ENCODE results near the gene IDH2. TPM values are rescaled to one million over a fixed set of nuclear protein-coding genes. Genes with fewer than 3 reads are reported as not detected.

Gene IDH2
- polyA plus RNA-seq, 1 donor from 2014 or later = 84.7 TPM

GRCh38 chr15:90131848-90132247 is 29.6 kb upstream of the IDH2 start:
- TF ChIP-seq EZH2 (IDR thresholded peaks at IDR 0.05; ENCODE audit: borderline replicate concordance, insufficient read depth, low read length, poor library complexity, severe bottlenecking) (no peak), RAD21 (conservative IDR thresholded peaks at IDR 0.05) (no peak), EP300 (conservative IDR thresholded peaks at IDR 0.05; ENCODE audit: poor library complexity, severe bottlenecking) (no peak), POLR2AphosphoS5 (IDR thresholded peaks at IDR 0.05) (no peak), SMC3 (conservative IDR thresholded peaks at IDR 0.05; ENCODE audit: poor library complexity) (no peak), TAF1 (IDR thresholded peaks at IDR 0.05; ENCODE audit: low read depth) (no peak), REST (IDR thresholded peaks at IDR 0.05; ENCODE audit: borderline replicate concordance) (no peak), MXI1 (conservative IDR thresholded peaks at IDR 0.05; ENCODE audit: poor library complexity, severe bottlenecking) (no peak)
- TF ChIP-seq, protein P1, sequence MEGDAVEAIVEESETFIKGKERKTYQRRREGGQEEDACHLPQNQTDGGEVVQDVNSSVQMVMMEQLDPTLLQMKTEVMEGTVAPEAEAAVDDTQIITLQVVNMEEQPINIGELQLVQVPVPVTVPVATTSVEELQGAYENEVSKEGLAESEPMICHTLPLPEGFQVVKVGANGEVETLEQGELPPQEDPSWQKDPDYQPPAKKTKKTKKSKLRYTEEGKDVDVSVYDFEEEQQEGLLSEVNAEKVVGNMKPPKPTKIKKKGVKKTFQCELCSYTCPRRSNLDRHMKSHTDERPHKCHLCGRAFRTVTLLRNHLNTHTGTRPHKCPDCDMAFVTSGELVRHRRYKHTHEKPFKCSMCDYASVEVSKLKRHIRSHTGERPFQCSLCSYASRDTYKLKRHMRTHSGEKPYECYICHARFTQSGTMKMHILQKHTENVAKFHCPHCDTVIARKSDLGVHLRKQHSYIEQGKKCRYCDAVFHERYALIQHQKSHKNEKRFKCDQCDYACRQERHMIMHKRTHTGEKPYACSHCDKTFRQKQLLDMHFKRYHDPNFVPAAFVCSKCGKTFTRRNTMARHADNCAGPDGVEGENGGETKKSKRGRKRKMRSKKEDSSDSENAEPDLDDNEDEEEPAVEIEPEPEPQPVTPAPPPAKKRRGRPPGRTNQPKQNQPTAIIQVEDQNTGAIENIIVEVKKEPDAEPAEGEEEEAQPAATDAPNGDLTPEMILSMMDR (IDR thresholded peaks at IDR 0.05; ENCODE audit: poor library complexity, severe bottlenecking) = no peak

GRCh38 chr15:90130291-90130690 is 28.0 kb upstream of the IDH2 start:
- Histone ChIP-seq H3K27ac (ENCODE audit: low read length) (no peak overlapping the region), H2AFZ (ENCODE audit: low read depth, low read length) (no peak overlapping the region), H3K79me2 (replicated peaks; ENCODE audit: insufficient read depth, low read length) (no peaks in the 10 kb centered on the region), H3K4me3 (ENCODE audit: low read length) (no peak overlapping the region), H3K4me2 (ENCODE audit: low read length) (no peak overlapping the region), H3K27me3 (ENCODE audit: insufficient read depth, low read depth, low read length) (no peaks in the 10 kb centered on the region), H3K9ac (ENCODE audit: low read length) (no peak overlapping the region), H4K20me1 (ENCODE audit: insufficient read depth) (no peaks in the 10 kb centered on the region), H3K36me3 (ENCODE audit: insufficient read depth, low read length) (no peaks in the 10 kb centered on the region), H3K9me2 (ENCODE audit: insufficient read depth, low read length) (no peaks in the 10 kb centered on the region), H3K9me3 (ENCODE audit: low read length) (no peaks in the 10 kb centered on the region), H3F3A (ENCODE audit: insufficient read depth, low read length, poor library complexity, severe bottlenecking) (no peaks in the 10 kb centered on the region)
- TF ChIP-seq TAF1 (IDR thresholded peaks at IDR 0.05; ENCODE audit: low read depth) = no peak
- TF ChIP-seq MXI1 (conservative IDR thresholded peaks at IDR 0.05; ENCODE audit: poor library complexity, severe bottlenecking) = no peak
- no peak for TF ChIP-seq RAD21 (conservative IDR thresholded peaks at IDR 0.05)
- no peak for TF ChIP-seq EZH2 (IDR thresholded peaks at IDR 0.05; ENCODE audit: borderline replicate concordance, insufficient read depth, low read length, poor library complexity, severe bottlenecking)
- no peak for TF ChIP-seq EP300 (conservative IDR thresholded peaks at IDR 0.05; ENCODE audit: poor library complexity, severe bottlenecking)
- TF ChIP-seq, protein P1 (IDR thresholded peaks at IDR 0.05; ENCODE audit: poor library complexity, severe bottlenecking) = no peak
- TF ChIP-seq SMC3 (conservative IDR thresholded peaks at IDR 0.05; ENCODE audit: poor library complexity) = no peak
- TF ChIP-seq REST (IDR thresholded peaks at IDR 0.05; ENCODE audit: borderline replicate concordance) = no peak
- TF ChIP-seq POLR2AphosphoS5 (IDR thresholded peaks at IDR 0.05) = no peak

More at GRCh38 chr15:90131848-90132247, 29.6 kb upstream of the IDH2 start:
- no peak overlapping the region for H3K4me2 ChIP-seq (ENCODE audit: low read length)
- H4K20me1 ChIP-seq (ENCODE audit: insufficient read depth) = no peaks in the 10 kb centered on the region
- no peak overlapping the region for H3K9ac ChIP-seq (ENCODE audit: low read length)
- no peaks in the 10 kb centered on the region for H3K36me3 ChIP-seq (ENCODE audit: insufficient read depth, low read length)
- no peaks in the 10 kb centered on the region for H3K9me3 ChIP-seq (ENCODE audit: low read length)
- no peaks in the 10 kb centered on the region for H3K79me2 ChIP-seq (replicated peaks; ENCODE audit: insufficient read depth, low read length)
- H2AFZ ChIP-seq (ENCODE audit: low read depth, low read length) = no peak overlapping the region
- no peaks in the 10 kb centered on the region for H3K9me2 ChIP-seq (ENCODE audit: insufficient read depth, low read length)
- H3F3A ChIP-seq (ENCODE audit: insufficient read depth, low read length, poor library complexity, severe bottlenecking) = no peaks in the 10 kb centered on the region
- no peak overlapping the region for H3K4me3 ChIP-seq (ENCODE audit: low read length)
- H3K27ac ChIP-seq (ENCODE audit: low read length) = no peak overlapping the region
- no peaks in the 10 kb centered on the region for H3K27me3 ChIP-seq (ENCODE audit: insufficient read depth, low read depth, low read length)

Measured in neural cell (in vitro differentiated cells).